Peyer's patch (tissue), 4 donors: ENCODE data around the gene INPP4A.

Experiments
- POLR2A ChIP-seq, 2 donors: fragments of 450-650 bp; IDR thresholded peaks; one replicate each; pipeline ENCODE4 v1.5.1; 2017; ENCODE audit warnings: antibody characterized with exemption in 2 of 2, mild to moderate bottlenecking in 2 of 2, moderate library complexity in 2 of 2
- TF ChIP-seq, protein P1 (sequence below), 6 experiments: fragments of 450-650 bp in 4 of 6; fragments of 200-600 bp in 2 of 6; sonication (generic) in 1 of 6; IDR thresholded peaks; one replicate each; pipeline ENCODE4 v1.5.1; 2017 to 2019; ENCODE audit warnings: antibody characterized with exemption in 6 of 6, mild to moderate bottlenecking in 3 of 6, moderate library complexity in 1 of 6

DNA sequence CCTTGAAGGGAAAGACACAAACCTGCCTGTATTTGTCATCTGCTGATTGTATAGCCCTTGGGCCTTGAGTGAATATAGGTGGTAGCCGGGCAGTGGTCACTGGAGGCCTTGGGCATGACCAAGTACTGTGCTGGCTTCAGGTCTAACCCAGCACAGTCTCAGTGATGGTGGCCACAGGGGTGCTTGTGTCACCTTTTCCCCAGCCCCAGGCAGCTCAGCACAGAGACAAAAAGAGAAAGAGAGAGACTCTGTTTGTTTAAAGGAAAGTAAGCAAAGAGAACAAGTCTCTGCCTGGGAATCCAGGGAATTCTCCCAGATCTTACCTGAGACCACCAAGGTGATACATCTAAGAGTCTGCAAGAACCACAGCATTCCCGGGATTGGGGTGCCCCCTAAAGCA is 39.4 kb upstream of the INPP4A start:
- TF ChIP-seq, protein P1, sequence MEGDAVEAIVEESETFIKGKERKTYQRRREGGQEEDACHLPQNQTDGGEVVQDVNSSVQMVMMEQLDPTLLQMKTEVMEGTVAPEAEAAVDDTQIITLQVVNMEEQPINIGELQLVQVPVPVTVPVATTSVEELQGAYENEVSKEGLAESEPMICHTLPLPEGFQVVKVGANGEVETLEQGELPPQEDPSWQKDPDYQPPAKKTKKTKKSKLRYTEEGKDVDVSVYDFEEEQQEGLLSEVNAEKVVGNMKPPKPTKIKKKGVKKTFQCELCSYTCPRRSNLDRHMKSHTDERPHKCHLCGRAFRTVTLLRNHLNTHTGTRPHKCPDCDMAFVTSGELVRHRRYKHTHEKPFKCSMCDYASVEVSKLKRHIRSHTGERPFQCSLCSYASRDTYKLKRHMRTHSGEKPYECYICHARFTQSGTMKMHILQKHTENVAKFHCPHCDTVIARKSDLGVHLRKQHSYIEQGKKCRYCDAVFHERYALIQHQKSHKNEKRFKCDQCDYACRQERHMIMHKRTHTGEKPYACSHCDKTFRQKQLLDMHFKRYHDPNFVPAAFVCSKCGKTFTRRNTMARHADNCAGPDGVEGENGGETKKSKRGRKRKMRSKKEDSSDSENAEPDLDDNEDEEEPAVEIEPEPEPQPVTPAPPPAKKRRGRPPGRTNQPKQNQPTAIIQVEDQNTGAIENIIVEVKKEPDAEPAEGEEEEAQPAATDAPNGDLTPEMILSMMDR (IDR thresholded peaks at IDR 0.05), result no peak
- no peak for TF ChIP-seq POLR2A (IDR thresholded peaks at IDR 0.05)
